Liver (tissue), 9 donors: ENCODE data around the gene TCFL5. TPM values are rescaled to one million over a fixed set of nuclear protein-coding genes. Genes with fewer than 3 reads are reported as not detected.

Experiments used
- DNase-seq: peaks from one replicate; pipeline ENCODE4 v3.0.0-alpha.2; 2017; ENCODE audit warnings: low spot score
- H3K27ac ChIP-seq, 2 donors: one replicate each; pipeline ENCODE4 v1.7.0; 2013; ENCODE audit warnings: inconsistent platforms in 2 of 2, low read length in 2 of 2, control low read depth in 1 of 2, low read depth in 1 of 2, mild to moderate bottlenecking in 1 of 2
- H3K27me3 ChIP-seq, 4 donors: one replicate each; pipeline versions ENCODE4 v1.6.1 to v1.7.0; 2013; ENCODE audit warnings: low read length in 3 of 4, inconsistent platforms in 1 of 4, mild to moderate bottlenecking in 1 of 4, moderate library complexity in 1 of 4; ENCODE audit not compliant: control insufficient read depth in 4 of 4, insufficient read depth in 4 of 4
- H3K36me3 ChIP-seq, 4 donors: one replicate each; pipeline versions ENCODE4 v1.6.1 to v1.7.0; 2013; ENCODE audit warnings: low read length in 3 of 4, mild to moderate bottlenecking in 3 of 4, low read depth in 1 of 4, moderate library complexity in 1 of 4; ENCODE audit not compliant: control insufficient read depth in 4 of 4, insufficient read depth in 3 of 4
- H3K4me1 ChIP-seq, 4 donors: one replicate each; pipeline versions ENCODE4 v1.6.1 to v1.7.0; 2013; ENCODE audit warnings: low read length in 3 of 4, mild to moderate bottlenecking in 3 of 4, moderate library complexity in 1 of 4; ENCODE audit not compliant: control insufficient read depth in 4 of 4, insufficient read depth in 4 of 4
- H3K4me3 ChIP-seq, 3 donors: one replicate each; pipeline versions ENCODE4 v1.6.1 to v1.7.0; 2013; ENCODE audit warnings: low read length in 3 of 3, control low read depth in 1 of 3, low read depth in 1 of 3, mild to moderate bottlenecking in 1 of 3
- H3K9ac ChIP-seq, 2 donors: one replicate each; pipeline ENCODE4 v1.7.0; 2013; ENCODE audit warnings: low read length in 2 of 2, mild to moderate bottlenecking in 2 of 2, moderate library complexity in 2 of 2, control low read depth in 1 of 2, low read depth in 1 of 2
- H3K9me3 ChIP-seq, 4 donors: one replicate each; pipeline versions ENCODE4 v1.6.1 to v1.7.0; 2013; ENCODE audit warnings: low read length in 3 of 4; ENCODE audit not compliant: control insufficient read depth in 4 of 4
- EGR1 ChIP-seq, 2 donors: IDR thresholded peaks; 2 replicates each; pipeline ENCODE4 v1.6.1; 2016 to 2018; ENCODE audit warnings: antibody characterized with exemption in 2 of 2, low read depth in 2 of 2
- FOXA1 ChIP-seq: IDR thresholded peaks from 2 replicates; pipeline ENCODE4 v1.6.1; 2016; ENCODE audit warnings: antibody characterized with exemption
- FOXA2 ChIP-seq: IDR thresholded peaks from 2 replicates; pipeline ENCODE4 v1.6.1; 2016; ENCODE audit warnings: antibody characterized with exemption
- GABPA ChIP-seq, 2 donors: IDR thresholded peaks in 1 of 2; conservative IDR thresholded peaks in 1 of 2; 2 replicates each; pipeline ENCODE4 v1.6.1; 2016; ENCODE audit warnings: antibody characterized with exemption in 2 of 2, mild to moderate bottlenecking in 1 of 2, moderate library complexity in 1 of 2
- HNF4A ChIP-seq, 2 donors: conservative IDR thresholded peaks; 2 replicates each; pipeline ENCODE4 v1.6.1; 2016; ENCODE audit warnings: antibody characterized with exemption in 2 of 2, mild to moderate bottlenecking in 2 of 2
- HNF4G ChIP-seq: IDR thresholded peaks from 2 replicates; pipeline ENCODE4 v1.6.1; 2016; ENCODE audit warnings: antibody characterized with exemption
- JUND ChIP-seq, 2 donors: IDR thresholded peaks; 2 replicates each; pipeline ENCODE4 v1.6.1; 2016; ENCODE audit warnings: antibody characterized with exemption in 2 of 2
- NR2F2 ChIP-seq: IDR thresholded peaks from 2 replicates; pipeline ENCODE4 v1.6.1; 2016; ENCODE audit warnings: antibody characterized with exemption
- RAD21 ChIP-seq, 2 donors: IDR thresholded peaks; 2 replicates each; pipeline ENCODE4 v1.6.1; 2016; ENCODE audit warnings: antibody characterized with exemption in 2 of 2, mild to moderate bottlenecking in 2 of 2
- SP1 ChIP-seq: IDR thresholded peaks from 2 replicates; pipeline ENCODE4 v1.6.1; 2018; ENCODE audit warnings: antibody characterized with exemption, mild to moderate bottlenecking
- TAF1 ChIP-seq: conservative IDR thresholded peaks from 2 replicates; pipeline ENCODE4 v1.6.1; 2016; ENCODE audit warnings: antibody characterized with exemption, mild to moderate bottlenecking
- WGBS: extraction: QIAGEN DNeasy Blood & Tissue Kit; methylation state at CpG from one replicate; pipeline ENCODE4 v1.1.7; 2013; 5-methylcytosine and 5-hydroxymethylcytosine counted together
- polyA plus RNA-seq, 2 donors: library from polyadenylated mRNA; stranded (reverse) in 1 of 2; unstranded in 1 of 2; fragments of 200-250 nt in 1 of 2; fragments of >200 nt in 1 of 2; fragmentation: Nextera tagmentation in 1 of 2; extraction: Ambion mirVana in 1 of 2; gene quantifications; one replicate each; pipeline versions ENCODE4 v1.2.1 to v1.2.3, GENCODE V29; 2013 to 2015
- total RNA-seq, 2 donors: library from RNA; depleted of rRNA; stranded (reverse); fragments of >200 nt; gene quantifications; one replicate each; pipeline ENCODE4 v1.2.3, GENCODE V29; 2014
- TF ChIP-seq, protein P1 (sequence below): IDR thresholded peaks from 2 replicates; pipeline ENCODE4 v1.6.1; 2016; ENCODE audit warnings: antibody characterized with exemption
- TF ChIP-seq, protein P2 (sequence below): IDR thresholded peaks from 2 replicates; pipeline ENCODE4 v1.6.1; 2016; ENCODE audit warnings: antibody characterized with exemption, mild to moderate bottlenecking
- TF ChIP-seq, protein P3 (sequence below): fragments of 150-350 bp; IDR thresholded peaks from 2 replicates; pipeline ENCODE4 v1.5.1; 2017; ENCODE audit warnings: improper control_type of control experiment, low read depth, low read length; ENCODE audit not compliant: missing input control
- TF ChIP-seq, protein P4 (sequence below): IDR thresholded peaks from 2 replicates; pipeline ENCODE4 v1.6.1; 2016; ENCODE audit warnings: antibody characterized with exemption
- TF ChIP-seq, protein P5 (sequence below): IDR thresholded peaks from 2 replicates; pipeline ENCODE4 v1.6.1; 2016; ENCODE audit warnings: antibody characterized with exemption
- donor health status: healthy.
- donor health status: healthy.
- donor health status: healthy.
- donor health status: healthy.
- donor health status: healthy.

TCFL5 gene
- total and polyA plus RNA-seq, 4 donors: 0.79 to 3.8 (median 2.2) TPM

GRCh38 chr20:62900692-62901584, 39.3 kb upstream of the TCFL5 start:
- Histone ChIP-seq H3K9ac (no peak overlapping the region), H3K36me3 (peaks cover 12 to 40% (median 28%) of the 10 kb centered on the region in 4 donors), H3K9me3 (no peaks in the 10 kb centered on the region), H3K4me3 (no peak overlapping the region), H3K4me1 (peaks cover 5 to 21% (median 14%) of the 10 kb centered on the region in 4 donors), H3K27me3 (no peaks in the 10 kb centered on the region), H3K27ac (peak overlapping the region in 1 of 2 donors; percentile 22)
- WGBS: 53% methylated on average over 20 of the region's 20 CpGs
- TF ChIP-seq HNF4G: no peak
- TF ChIP-seq, protein P1, sequence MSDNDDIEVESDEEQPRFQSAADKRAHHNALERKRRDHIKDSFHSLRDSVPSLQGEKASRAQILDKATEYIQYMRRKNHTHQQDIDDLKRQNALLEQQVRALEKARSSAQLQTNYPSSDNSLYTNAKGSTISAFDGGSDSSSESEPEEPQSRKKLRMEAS: no peak
- TF ChIP-seq, protein P2, sequence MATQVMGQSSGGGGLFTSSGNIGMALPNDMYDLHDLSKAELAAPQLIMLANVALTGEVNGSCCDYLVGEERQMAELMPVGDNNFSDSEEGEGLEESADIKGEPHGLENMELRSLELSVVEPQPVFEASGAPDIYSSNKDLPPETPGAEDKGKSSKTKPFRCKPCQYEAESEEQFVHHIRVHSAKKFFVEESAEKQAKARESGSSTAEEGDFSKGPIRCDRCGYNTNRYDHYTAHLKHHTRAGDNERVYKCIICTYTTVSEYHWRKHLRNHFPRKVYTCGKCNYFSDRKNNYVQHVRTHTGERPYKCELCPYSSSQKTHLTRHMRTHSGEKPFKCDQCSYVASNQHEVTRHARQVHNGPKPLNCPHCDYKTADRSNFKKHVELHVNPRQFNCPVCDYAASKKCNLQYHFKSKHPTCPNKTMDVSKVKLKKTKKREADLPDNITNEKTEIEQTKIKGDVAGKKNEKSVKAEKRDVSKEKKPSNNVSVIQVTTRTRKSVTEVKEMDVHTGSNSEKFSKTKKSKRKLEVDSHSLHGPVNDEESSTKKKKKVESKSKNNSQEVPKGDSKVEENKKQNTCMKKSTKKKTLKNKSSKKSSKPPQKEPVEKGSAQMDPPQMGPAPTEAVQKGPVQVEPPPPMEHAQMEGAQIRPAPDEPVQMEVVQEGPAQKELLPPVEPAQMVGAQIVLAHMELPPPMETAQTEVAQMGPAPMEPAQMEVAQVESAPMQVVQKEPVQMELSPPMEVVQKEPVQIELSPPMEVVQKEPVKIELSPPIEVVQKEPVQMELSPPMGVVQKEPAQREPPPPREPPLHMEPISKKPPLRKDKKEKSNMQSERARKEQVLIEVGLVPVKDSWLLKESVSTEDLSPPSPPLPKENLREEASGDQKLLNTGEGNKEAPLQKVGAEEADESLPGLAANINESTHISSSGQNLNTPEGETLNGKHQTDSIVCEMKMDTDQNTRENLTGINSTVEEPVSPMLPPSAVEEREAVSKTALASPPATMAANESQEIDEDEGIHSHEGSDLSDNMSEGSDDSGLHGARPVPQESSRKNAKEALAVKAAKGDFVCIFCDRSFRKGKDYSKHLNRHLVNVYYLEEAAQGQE: no peak
- TF ChIP-seq, protein P3, sequence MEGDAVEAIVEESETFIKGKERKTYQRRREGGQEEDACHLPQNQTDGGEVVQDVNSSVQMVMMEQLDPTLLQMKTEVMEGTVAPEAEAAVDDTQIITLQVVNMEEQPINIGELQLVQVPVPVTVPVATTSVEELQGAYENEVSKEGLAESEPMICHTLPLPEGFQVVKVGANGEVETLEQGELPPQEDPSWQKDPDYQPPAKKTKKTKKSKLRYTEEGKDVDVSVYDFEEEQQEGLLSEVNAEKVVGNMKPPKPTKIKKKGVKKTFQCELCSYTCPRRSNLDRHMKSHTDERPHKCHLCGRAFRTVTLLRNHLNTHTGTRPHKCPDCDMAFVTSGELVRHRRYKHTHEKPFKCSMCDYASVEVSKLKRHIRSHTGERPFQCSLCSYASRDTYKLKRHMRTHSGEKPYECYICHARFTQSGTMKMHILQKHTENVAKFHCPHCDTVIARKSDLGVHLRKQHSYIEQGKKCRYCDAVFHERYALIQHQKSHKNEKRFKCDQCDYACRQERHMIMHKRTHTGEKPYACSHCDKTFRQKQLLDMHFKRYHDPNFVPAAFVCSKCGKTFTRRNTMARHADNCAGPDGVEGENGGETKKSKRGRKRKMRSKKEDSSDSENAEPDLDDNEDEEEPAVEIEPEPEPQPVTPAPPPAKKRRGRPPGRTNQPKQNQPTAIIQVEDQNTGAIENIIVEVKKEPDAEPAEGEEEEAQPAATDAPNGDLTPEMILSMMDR: peak; percentile 16
- no peak for DNase-seq

DNA sequence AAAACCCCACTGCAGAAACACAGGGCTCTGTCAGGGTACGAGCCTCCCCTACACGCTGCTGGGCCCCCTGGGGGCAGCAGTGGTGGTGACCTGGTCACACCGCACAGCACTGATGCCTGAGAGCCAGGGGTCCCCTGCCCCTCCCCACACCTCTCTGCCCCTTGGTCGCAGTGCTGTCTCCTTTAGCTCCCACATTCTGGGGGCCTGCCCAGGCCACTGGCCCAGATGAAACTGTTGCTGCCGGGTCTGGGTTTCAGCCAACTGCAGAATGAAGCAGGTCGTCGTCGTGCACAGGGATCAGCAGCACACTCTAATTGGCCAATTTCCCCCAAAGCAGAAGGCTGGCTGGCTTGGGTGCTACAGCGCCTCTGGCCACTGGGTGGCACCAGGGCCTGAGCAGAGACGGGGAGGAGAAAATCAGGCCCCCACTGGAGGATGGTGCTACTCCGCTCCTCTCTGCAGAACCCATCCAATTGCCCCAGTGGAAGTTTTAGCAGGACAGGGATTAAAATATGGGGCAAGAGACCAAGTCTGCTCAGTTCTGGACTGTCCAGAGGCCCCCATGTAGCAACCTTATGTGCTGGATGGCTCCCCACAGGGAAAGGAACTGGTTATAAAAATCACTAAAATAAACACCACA, 38.5 kb upstream of the TCFL5 start:
- Histone ChIP-seq H3K9me3 (no peaks in the 10 kb centered on the region), H3K27me3 (no peaks in the 10 kb centered on the region), H3K36me3 (peaks cover 8 to 38% (median 24%) of the 10 kb centered on the region in 4 donors), H3K9ac (no peak overlapping the region), H3K4me1 (peaks cover 5 to 21% (median 13%) of the 10 kb centered on the region in 4 donors), H3K4me3 (no peak overlapping the region), H3K27ac (peak overlapping the region in 1 of 2 donors; percentile 22)
- DNase-seq: peak; percentile 76
- WGBS: 2% methylated on average over 11 of the region's 11 CpGs
- no peak for TF ChIP-seq JUND (IDR thresholded peaks at IDR 0.05)
- TF ChIP-seq, protein P4, sequence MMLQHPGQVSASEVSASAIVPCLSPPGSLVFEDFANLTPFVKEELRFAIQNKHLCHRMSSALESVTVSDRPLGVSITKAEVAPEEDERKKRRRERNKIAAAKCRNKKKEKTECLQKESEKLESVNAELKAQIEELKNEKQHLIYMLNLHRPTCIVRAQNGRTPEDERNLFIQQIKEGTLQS: no peak
- no peak for TF ChIP-seq HNF4A (conservative IDR thresholded peaks at IDR 0.05)
- TF ChIP-seq SP1: no peak
- peak; percentile 95 to 96 for TF ChIP-seq RAD21 (IDR thresholded peaks at IDR 0.05)
- TF ChIP-seq EGR1 (IDR thresholded peaks at IDR 0.05; ENCODE audit: low read depth in 2 of 2): no peak
- TF ChIP-seq FOXA1: no peak
- TF ChIP-seq, protein P5, sequence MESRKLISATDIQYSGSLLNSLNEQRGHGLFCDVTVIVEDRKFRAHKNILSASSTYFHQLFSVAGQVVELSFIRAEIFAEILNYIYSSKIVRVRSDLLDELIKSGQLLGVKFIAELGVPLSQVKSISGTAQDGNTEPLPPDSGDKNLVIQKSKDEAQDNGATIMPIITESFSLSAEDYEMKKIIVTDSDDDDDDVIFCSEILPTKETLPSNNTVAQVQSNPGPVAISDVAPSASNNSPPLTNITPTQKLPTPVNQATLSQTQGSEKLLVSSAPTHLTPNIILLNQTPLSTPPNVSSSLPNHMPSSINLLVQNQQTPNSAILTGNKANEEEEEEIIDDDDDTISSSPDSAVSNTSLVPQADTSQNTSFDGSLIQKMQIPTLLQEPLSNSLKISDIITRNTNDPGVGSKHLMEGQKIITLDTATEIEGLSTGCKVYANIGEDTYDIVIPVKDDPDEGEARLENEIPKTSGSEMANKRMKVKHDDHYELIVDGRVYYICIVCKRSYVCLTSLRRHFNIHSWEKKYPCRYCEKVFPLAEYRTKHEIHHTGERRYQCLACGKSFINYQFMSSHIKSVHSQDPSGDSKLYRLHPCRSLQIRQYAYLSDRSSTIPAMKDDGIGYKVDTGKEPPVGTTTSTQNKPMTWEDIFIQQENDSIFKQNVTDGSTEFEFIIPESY: no peak
- no peak for TF ChIP-seq GABPA (IDR thresholded peaks at IDR 0.05 in 1 of 2, conservative IDR thresholded peaks at IDR 0.05 in 1 of 2)
- TF ChIP-seq NR2F2: no peak
- TF ChIP-seq, protein P2: no peak
- TF ChIP-seq, protein P1: no peak
- TF ChIP-seq FOXA2: no peak
- TF ChIP-seq TAF1: no peak
